Endothelial cell of umbilical vein (primary cell): Measurements from ENCODE around the gene MED27. TPM values are rescaled to one million over a fixed set of nuclear protein-coding genes. Genes with fewer than 3 reads are reported as not detected.

Source experiments
- BruUV-seq: library from RNA; stranded (reverse); fragments of 400-500 nt; replicated peaks from 2 replicates; lab custom pipeline; 2021; lab: Mats Ljungman, UMichigan
- CTCF ChIA-PET: fragments of 300-600, 350-600 bp; sonication (Branson Sonifier 250); formaldehyde crosslinking; loops from one replicate; lab custom pipeline; 2021; ENCODE audit warnings: antibody characterized with exemption, inconsistent platforms; lab: Charles Lee
- POLR2A ChIA-PET: fragments of 300-600, 350-600 bp; sonication (Branson Sonifier 250); formaldehyde crosslinking; loops from one replicate; lab custom pipeline; 2021; ENCODE audit warnings: antibody characterized with exemption, inconsistent platforms; lab: Charles Lee
- DNase-seq: peaks from one replicate; pipeline ENCODE4 v3.0.0-alpha.2; 2011; ENCODE audit warnings: low read depth, low spot score
- FAIRE-seq: peaks from 2 replicates; lab custom pipeline; 2011; peaks lifted over from hg19 to GRCh38; lab: Jason Lieb, UNC
- H2AFZ ChIP-seq: 2 replicates; pipeline ENCODE4 v1.6.0; 2012; ENCODE audit warnings: low read depth, low read length, control low read depth, inconsistent platforms
- H3K27ac ChIP-seq: 2 replicates; pipeline ENCODE4 v1.5.1; 2011; ENCODE audit warnings: low read depth, mild to moderate bottlenecking, control low read depth, low read length, moderate library complexity; ENCODE audit not compliant: insufficient read depth
- H3K27me3 ChIP-seq, 2 experiments: 2 replicates each; pipeline versions ENCODE4 v1.6.0 to v1.6.1; 2011; ENCODE audit warnings: low read length in 2 of 2, mixed read lengths in 1 of 2; ENCODE audit not compliant: control insufficient read depth in 2 of 2, insufficient read depth in 2 of 2
- H3K36me3 ChIP-seq, 2 experiments: 2 replicates in 1 of 2; 3 replicates in 1 of 2; pipeline ENCODE4 v1.5.1; 2011; ENCODE audit warnings: low read length in 2 of 2, mild to moderate bottlenecking in 1 of 2, moderate library complexity in 1 of 2; ENCODE audit not compliant: control insufficient read depth in 2 of 2, insufficient read depth in 2 of 2; ENCODE audit errors: extremely low read depth in 1 of 2
- H3K4me1 ChIP-seq: 3 replicates; pipeline ENCODE4 v1.5.1; 2011; ENCODE audit warnings: mild to moderate bottlenecking, low read length; ENCODE audit not compliant: control insufficient read depth, insufficient read depth; ENCODE audit errors: extremely low read depth
- H3K4me2 ChIP-seq: 2 replicates; pipeline ENCODE4 v1.6.1; 2011; ENCODE audit warnings: low read length, control low read depth, mixed read lengths; ENCODE audit not compliant: insufficient read depth
- H3K4me3 ChIP-seq, 3 experiments: fragments of 200-600 bp in 1 of 3; sonication (generic), shearing (Covaris generic) in 1 of 3; replicated peaks in 1 of 3; 2 replicates each; pipeline ENCODE4 v1.5.1; 2011 to 2016; ENCODE audit warnings: control low read depth in 3 of 3, low read length in 3 of 3, mild to moderate bottlenecking in 2 of 3, inconsistent platforms in 1 of 3, low read depth in 1 of 3, moderate library complexity in 1 of 3; ENCODE audit not compliant: insufficient read depth in 1 of 3
- H3K79me2 ChIP-seq: 2 replicates; pipeline ENCODE4 v1.6.0; 2012; ENCODE audit warnings: low read length, inconsistent platforms; ENCODE audit not compliant: control insufficient read depth, insufficient read depth
- H3K9ac ChIP-seq: replicated peaks from 2 replicates; pipeline ENCODE3; 2011; ENCODE audit warnings: low read length, control low read depth; ENCODE audit not compliant: insufficient read depth; ENCODE audit errors: extremely low read depth
- H3K9me1 ChIP-seq: replicated peaks from 3 replicates; pipeline ENCODE4 v1.6.0; 2011; ENCODE audit warnings: mild to moderate bottlenecking, low read length; ENCODE audit not compliant: control insufficient read depth, insufficient read depth; ENCODE audit errors: extremely low read depth
- H3K9me3 ChIP-seq: replicated peaks from 2 replicates; pipeline ENCODE4 v1.5.1; 2012; ENCODE audit warnings: low read length, inconsistent platforms; ENCODE audit not compliant: control insufficient read depth, insufficient read depth
- H4K20me1 ChIP-seq: replicated peaks from 2 replicates; pipeline ENCODE3; 2011; ENCODE audit warnings: mild to moderate bottlenecking, low read length; ENCODE audit not compliant: control insufficient read depth, insufficient read depth; ENCODE audit errors: extremely low read depth
- EZH2 ChIP-seq: IDR thresholded peaks from 2 replicates; pipeline ENCODE4 v1.6.1; 2012; ENCODE audit warnings: borderline replicate concordance, low read depth, mild to moderate bottlenecking, moderate library complexity, low read length, inconsistent platforms; ENCODE audit not compliant: severe bottlenecking
- FOS ChIP-seq: IDR thresholded peaks from 2 replicates; pipeline ENCODE4 v1.6.1; 2011; ENCODE audit warnings: mild to moderate bottlenecking, low read length, moderate library complexity, borderline replicate concordance; ENCODE audit not compliant: insufficient read depth
- GATA2 ChIP-seq: IDR thresholded peaks from 2 replicates; pipeline ENCODE4 v1.7.0; 2011; ENCODE audit warnings: low read depth, mild to moderate bottlenecking, moderate library complexity, mixed read lengths, low read length; ENCODE audit not compliant: insufficient read length, insufficient read depth
- JUN ChIP-seq: IDR thresholded peaks from 2 replicates; pipeline ENCODE4 v1.6.1; 2011; ENCODE audit warnings: borderline replicate concordance, low read depth; ENCODE audit not compliant: insufficient read length, insufficient read depth
- MAX ChIP-seq: IDR thresholded peaks from 2 replicates; pipeline ENCODE4 v1.6.1; 2011; ENCODE audit not compliant: insufficient read depth, insufficient read length
- MYC ChIP-seq: IDR thresholded peaks from one replicate; pipeline ENCODE4 v1.6.1; 2011; ENCODE audit warnings: mild to moderate bottlenecking, low read depth, low read length
- POLR2A ChIP-seq: IDR thresholded peaks from 2 replicates; pipeline ENCODE4 v1.6.1; 2012; ENCODE audit warnings: low read depth, mild to moderate bottlenecking, control low read depth, low read length
- POLR2AphosphoS5 ChIP-seq: IDR thresholded peaks from 2 replicates; pipeline ENCODE4 v1.6.1; 2012; ENCODE audit warnings: low read depth, mild to moderate bottlenecking, control low read depth, low read length, moderate library complexity; ENCODE audit not compliant: insufficient read depth
- dilution Hi-C: fragments of 300-500 bp; cut with MboI; formaldehyde crosslinking; loops from one replicate; pipeline ENCODE4 v1.15.0; 2019; ENCODE audit warnings: low sequenced_read_pairs; ENCODE audit not compliant: extremely low pct_ligation_motif_present
- intact Hi-C: fragments of 100-400 bp; cut with micrococcal nuclease; formaldehyde crosslinking; loops from one replicate; pipeline ENCODE4 v1.10.0; 2022
- polyA plus RNA-seq, 4 experiments: library from polyadenylated mRNA; depleted of rRNA in 3 of 4; stranded (reverse) in 3 of 4; unstranded in 1 of 4; fragments of >200 nt; gene quantifications; 2 replicates each; pipeline versions ENCODE4 v1.2.1 to v1.2.3, GENCODE V29; 2011 to 2012; ENCODE audit warnings: missing spikeins in 1 of 4
- total RNA-seq: library from RNA; stranded (reverse); gene quantifications from 2 replicates; pipeline ENCODE4 v1.2.3, GENCODE V29; 2021
- TF ChIP-seq, protein P1 (sequence below), 2 donors: IDR thresholded peaks; 1 replicate in 1 of 2; 2 replicates in 1 of 2; pipeline ENCODE4 v1.5.1; 2011; ENCODE audit warnings: low read length in 2 of 2, mild to moderate bottlenecking in 2 of 2, moderate library complexity in 2 of 2, control low read depth in 1 of 2, inconsistent platforms in 1 of 2, low read depth in 1 of 2; ENCODE audit not compliant: insufficient read depth in 1 of 2; ENCODE audit errors: extremely low read depth in 1 of 2

MED27 gene
- total and polyA plus RNA-seq, 2 donors (not counting 3 experiments of a cell fraction or from before 2014, with no cell fraction given): 27.9 to 47.8 TPM

DNA sequence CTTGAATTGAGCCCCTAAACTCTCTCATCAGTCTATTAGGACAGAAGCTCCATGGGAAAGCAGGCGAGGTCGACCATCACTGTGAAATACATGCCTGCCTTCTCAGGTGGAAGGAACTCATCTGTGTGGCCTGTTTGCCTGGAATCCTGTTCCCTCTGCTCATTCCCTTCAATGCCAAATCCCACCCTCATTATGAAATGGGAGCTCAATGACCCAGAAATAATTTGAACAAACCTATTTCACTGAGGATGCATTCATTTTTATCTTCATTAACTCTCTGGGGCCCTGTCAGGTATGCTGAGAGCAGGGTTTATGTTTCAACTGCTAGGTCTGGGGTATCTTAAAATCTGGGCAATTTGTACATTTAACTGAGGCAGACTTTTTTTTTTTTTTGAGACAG lies 142.2 kb downstream of the MED27 start:
- Histone ChIP-seq H3K36me3 (no peaks in the 10 kb centered on the region), H3K9ac (no peak overlapping the region), H3K9me1 (no peaks in the 10 kb centered on the region), H3K4me2 (no peak overlapping the region), H3K9me3 (no peaks in the 10 kb centered on the region), H4K20me1 (peaks cover 2% of the 10 kb centered on the region), H3K4me3 (no peak overlapping the region), H3K27me3 (no peaks in the 10 kb centered on the region), H3K4me1 (no peaks in the 10 kb centered on the region), H2AFZ (no peak overlapping the region), H3K27ac (no peak overlapping the region), H3K79me2 (no peaks in the 10 kb centered on the region)
- FAIRE-seq: no peak
- dilution Hi-C loops (no loop called here), intact Hi-C loops (no loop called here)
- DNase-seq: no peak
- ChIA-PET CTCF (no interaction called here), POLR2A (no interaction called here)
- no TSS peak for BruUV-seq
- TF ChIP-seq POLR2AphosphoS5: no peak
- no peak for TF ChIP-seq GATA2
- TF ChIP-seq, protein P1, sequence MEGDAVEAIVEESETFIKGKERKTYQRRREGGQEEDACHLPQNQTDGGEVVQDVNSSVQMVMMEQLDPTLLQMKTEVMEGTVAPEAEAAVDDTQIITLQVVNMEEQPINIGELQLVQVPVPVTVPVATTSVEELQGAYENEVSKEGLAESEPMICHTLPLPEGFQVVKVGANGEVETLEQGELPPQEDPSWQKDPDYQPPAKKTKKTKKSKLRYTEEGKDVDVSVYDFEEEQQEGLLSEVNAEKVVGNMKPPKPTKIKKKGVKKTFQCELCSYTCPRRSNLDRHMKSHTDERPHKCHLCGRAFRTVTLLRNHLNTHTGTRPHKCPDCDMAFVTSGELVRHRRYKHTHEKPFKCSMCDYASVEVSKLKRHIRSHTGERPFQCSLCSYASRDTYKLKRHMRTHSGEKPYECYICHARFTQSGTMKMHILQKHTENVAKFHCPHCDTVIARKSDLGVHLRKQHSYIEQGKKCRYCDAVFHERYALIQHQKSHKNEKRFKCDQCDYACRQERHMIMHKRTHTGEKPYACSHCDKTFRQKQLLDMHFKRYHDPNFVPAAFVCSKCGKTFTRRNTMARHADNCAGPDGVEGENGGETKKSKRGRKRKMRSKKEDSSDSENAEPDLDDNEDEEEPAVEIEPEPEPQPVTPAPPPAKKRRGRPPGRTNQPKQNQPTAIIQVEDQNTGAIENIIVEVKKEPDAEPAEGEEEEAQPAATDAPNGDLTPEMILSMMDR (IDR thresholded peaks at IDR 0.05; ENCODE audit: extremely low read depth in 1 of 2, insufficient read depth in 1 of 2, low read depth in 1 of 2, low read length in 2 of 2): no peak
- no peak for TF ChIP-seq EZH2

GRCh38 chr9:131936929-131937328 lies 142.7 kb downstream of the MED27 start:
- Histone ChIP-seq H3K27ac (no peak overlapping the region), H3K9me3 (no peaks in the 10 kb centered on the region), H3K9me1 (no peaks in the 10 kb centered on the region), H3K4me3 (no peak overlapping the region), H4K20me1 (peaks cover 2% of the 10 kb centered on the region), H2AFZ (no peak overlapping the region), H3K36me3 (no peaks in the 10 kb centered on the region), H3K27me3 (no peaks in the 10 kb centered on the region), H3K79me2 (no peaks in the 10 kb centered on the region), H3K4me1 (no peaks in the 10 kb centered on the region), H3K9ac (no peak overlapping the region), H3K4me2 (no peak overlapping the region)
- ChIA-PET POLR2A (no interaction called here), CTCF (no interaction called here)
- dilution Hi-C loops: no loop called here
- TF ChIP-seq GATA2 (no peak), MYC (no peak), POLR2AphosphoS5 (no peak), JUN (no peak), EZH2 (no peak), MAX (no peak), POLR2A (no peak), FOS (no peak)
- TF ChIP-seq, protein P1 (IDR thresholded peaks at IDR 0.05; ENCODE audit: extremely low read depth in 1 of 2, insufficient read depth in 1 of 2, low read depth in 1 of 2, low read length in 2 of 2): no peak
- intact Hi-C loops: no loop called here
- FAIRE-seq (no peak), DNase-seq (no peak)
- no TSS peak for BruUV-seq
